Gastrocnemius medialis (tissue), 4 donors: ENCODE measurements around the gene ANKH. TPM values are rescaled to one million over a fixed set of nuclear protein-coding genes. Genes with fewer than 3 reads are reported as not detected.

ENCODE experiments used
- ATAC-seq, 2 donors: fragments of 150-250 bp; one replicate each; pipeline ENCODE4 v1.9.1; 2016
- DNase-seq, 2 donors: peaks; one replicate each; pipeline ENCODE4 v3.0.0-alpha.2; 2019
- H3K27ac ChIP-seq, 4 donors: fragments of 200-600 bp; sonication (generic); 1 replicate in 1 of 4; 2 replicates in 3 of 4; pipeline ENCODE4 v1.5.1; 2016 to 2018; ENCODE audit warnings: mild to moderate bottlenecking in 2 of 4, moderate library complexity in 1 of 4
- H3K27me3 ChIP-seq, 3 donors: fragments of 200-600 bp; sonication (generic) in 2 of 3; 1 replicate in 1 of 3; 2 replicates in 2 of 3; pipeline versions ENCODE4 v1.5.1 to v1.6.0; 2016 to 2019; ENCODE audit warnings: mild to moderate bottlenecking in 1 of 3, moderate library complexity in 1 of 3
- H3K36me3 ChIP-seq, 2 donors: fragments of 200-600 bp; sonication (generic) in 1 of 2; one replicate each; pipeline ENCODE4 v1.5.1; 2017 to 2018
- H3K4me1 ChIP-seq, 2 donors: fragments of 200-600 bp; sonication (generic) in 1 of 2; one replicate each; pipeline ENCODE4 v1.5.1; 2016 to 2017; ENCODE audit warnings: mild to moderate bottlenecking in 2 of 2
- H3K4me3 ChIP-seq, 4 donors: fragments of 200-600 bp; sonication (generic) in 3 of 4; 1 replicate in 1 of 4; 2 replicates in 3 of 4; pipeline ENCODE4 v1.5.1; 2016 to 2019; ENCODE audit warnings: mild to moderate bottlenecking in 2 of 4
- H3K9me3 ChIP-seq, 3 donors: fragments of 200-600 bp; sonication (generic) in 2 of 3; 1 replicate in 1 of 3; 2 replicates in 2 of 3; pipeline ENCODE4 v1.5.1; 2016 to 2019
- CTCF ChIP-seq, 5 experiments: fragments of 450-650 bp in 3 of 5; fragments of 200-600 bp in 2 of 5; sonication (generic) in 2 of 5; IDR thresholded peaks in 4 of 5; conservative IDR thresholded peaks in 1 of 5; 1 replicate in 4 of 5; 2 replicates in 1 of 5; pipeline ENCODE4 v1.5.1; 2016 to 2019; ENCODE audit warnings: antibody characterized with exemption in 5 of 5, mild to moderate bottlenecking in 3 of 5, moderate library complexity in 3 of 5
- POLR2A ChIP-seq, 2 donors: fragments of 450-650 bp; IDR thresholded peaks; one replicate each; pipeline ENCODE4 v1.6.1; 2017; ENCODE audit warnings: antibody characterized with exemption in 2 of 2, mild to moderate bottlenecking in 2 of 2, moderate library complexity in 2 of 2
- in situ Hi-C, 4 donors: fragments of 200-750 bp; cut with MboI; loops; one replicate each; pipeline versions ENCODE4 v1.15.0 to v1.8.0; 2017; ENCODE audit warnings: low sequenced_read_pairs in 4 of 4
- intact Hi-C: fragments of 100-400 bp; cut with DNase I; formaldehyde crosslinking; loops from one replicate; pipeline ENCODE4 v1.15.1; 2023; ENCODE audit warnings: low total_unique reads
- total RNA-seq, 4 donors: library from RNA; depleted of rRNA; stranded (reverse); fragments of >200 nt; gene quantifications; one replicate each; pipeline versions ENCODE4 v1.1.0 to v1.2.3, GENCODE V29; 2016

ANKH gene
- total RNA-seq, 4 donors from 2014 or later = 33.5 to 52.1 (median 36.0) TPM

GRCh38 chr5:14816374-14816998, 55.1 kb downstream of the ANKH start:
- Histone ChIP-seq H3K9me3 (no peaks in the 10 kb centered on the region), H3K4me3 (no peak overlapping the region), H3K36me3 (no peaks in the 10 kb centered on the region), H3K27me3 (no peaks in the 10 kb centered on the region), H3K27ac (peak overlapping the region; percentile 7 to 32 (median 26)), H3K4me1 (peaks cover 51 to 63% of the 10 kb centered on the region in 2 donors)
- intact Hi-C loops = no loop called here
- DNase-seq (no peak), ATAC-seq (no peak)
- no peak for TF ChIP-seq POLR2A (IDR thresholded peaks at IDR 0.05)
- TF ChIP-seq CTCF (IDR thresholded peaks at IDR 0.05 in 4 of 5, conservative IDR thresholded peaks at IDR 0.05 in 1 of 5) = no peak
- in situ Hi-C loops = no loop called here

GRCh38 chr5:14813747-14814146, 57.8 kb downstream of the ANKH start:
- H3K27me3 ChIP-seq = no peaks in the 10 kb centered on the region
- H3K36me3 ChIP-seq = no peaks in the 10 kb centered on the region
- no peak overlapping the region for H3K4me3 ChIP-seq
- DNase-seq (no peak), ATAC-seq (no peak)
- H3K27ac ChIP-seq = no peak overlapping the region
- in situ Hi-C loops = no loop called here
- TF ChIP-seq CTCF (IDR thresholded peaks at IDR 0.05 in 4 of 5, conservative IDR thresholded peaks at IDR 0.05 in 1 of 5) = no peak
- TF ChIP-seq POLR2A (IDR thresholded peaks at IDR 0.05) = no peak
- intact Hi-C loops = no loop called here
- H3K4me1 ChIP-seq = peaks cover 52 to 61% of the 10 kb centered on the region in 2 donors
- H3K9me3 ChIP-seq = no peaks in the 10 kb centered on the region

- H3K36me3 ChIP-seq = no peaks in the 10 kb centered on the region
- H3K4me3 ChIP-seq = no peak overlapping the region
- H3K27ac ChIP-seq = peak overlapping the region in 3 of 4 donors; percentile 47 to 55 (median 54)
- in situ Hi-C loops = no loop called here
- TF ChIP-seq POLR2A (IDR thresholded peaks at IDR 0.05) (no peak), CTCF (IDR thresholded peaks at IDR 0.05 in 4 of 5, conservative IDR thresholded peaks at IDR 0.05 in 1 of 5) (no peak)
- ATAC-seq (peak in 1 of 2 donors; percentile 35), DNase-seq (no peak)
- no peaks in the 10 kb centered on the region for H3K9me3 ChIP-seq
- H3K27me3 ChIP-seq = no peaks in the 10 kb centered on the region
- intact Hi-C loops = no loop called here
- H3K4me1 ChIP-seq = peaks cover 53 to 55% of the 10 kb centered on the region in 2 donors
These were observed 59.4 kb downstream of the ANKH start for GRCh38 chr5:14812166-14812565.

- TF ChIP-seq CTCF (IDR thresholded peaks at IDR 0.05 in 4 of 5, conservative IDR thresholded peaks at IDR 0.05 in 1 of 5) (no peak), POLR2A (IDR thresholded peaks at IDR 0.05) (no peak)
- no peaks in the 10 kb centered on the region for H3K27me3 ChIP-seq
- H3K27ac ChIP-seq = peak overlapping the region; percentile 26 to 58 (median 54)
- DNase-seq (no peak), ATAC-seq (peak; percentile 56 to 63)
- H3K4me1 ChIP-seq = peaks cover 57 to 61% of the 10 kb centered on the region in 2 donors
- no peaks in the 10 kb centered on the region for H3K9me3 ChIP-seq
- H3K36me3 ChIP-seq = no peaks in the 10 kb centered on the region
- intact Hi-C loops (loop anchor here (2.0 kb wide), 1 partner anchor 20 kb away; no protein-coding TSS in a partner anchor), in situ Hi-C loops (no loop called here)
- peak overlapping the region in 1 of 4 donors; percentile 7 for H3K4me3 ChIP-seq
These were observed 60.5 kb downstream of the ANKH start for GRCh38 chr5:14810928-14811572.
